GM06990 (cell line): ENCODE measurements around the gene ALG1L2.
"Not testable (repeated sequence)": the region's sequence is repeated elsewhere in the genome, so short reads cannot be mapped to it uniquely, and the experiment has no call there.

ENCODE experiments used
- DNase-seq: peaks from one replicate; pipeline ENCODE4 v3.0.0-alpha.2; 2011; ENCODE audit not compliant: insufficient read length; ENCODE audit errors: extremely low read depth
- H3K27me3 ChIP-seq: replicated peaks from 2 replicates; pipeline ENCODE4 v1.6.0; 2011; ENCODE audit warnings: low read length; ENCODE audit not compliant: control insufficient read depth, insufficient read depth
- H3K36me3 ChIP-seq: 2 replicates; pipeline ENCODE4 v1.5.1; 2011; ENCODE audit warnings: low read length; ENCODE audit not compliant: control insufficient read depth, insufficient read depth
- H3K4me3 ChIP-seq: replicated peaks from 2 replicates; pipeline ENCODE4 v1.5.1; 2011; ENCODE audit warnings: low read depth, mild to moderate bottlenecking, control low read depth, low read length

ALG1L2 gene

GRCh38 chr3:130146465-130146864 is 64.8 kb downstream of the ALG1L2 start:
- not testable (repeated sequence) for H3K36me3 ChIP-seq, H3K27me3 ChIP-seq, H3K4me3 ChIP-seq, DNase-seq
